Dermis microvascular lymphatic vessel endothelial cell (primary cell): ENCODE results near the gene DCANP1. TPM values are rescaled to one million over a fixed set of nuclear protein-coding genes. Genes with fewer than 3 reads are reported as not detected.

Source experiments
- DNase-seq, 2 donors: peaks; one replicate each; pipeline versions ENCODE4 v3.0.0 to v3.0.0-alpha.2; 2010; ENCODE audit warnings: low read depth in 2 of 2
- total RNA-seq: library from RNA; depleted of rRNA; stranded (reverse); fragments of >200 nt; gene quantifications from 2 replicates; pipeline ENCODE4 v1.2.1, GENCODE V29; 2014

The DCANP1 gene
- total RNA-seq, 1 donor from 2014 or later: not detected

GRCh38 chr5:135442431-135443160 lies 4.6 kb downstream of the DCANP1 start:
- DNase-seq: no peak

GRCh38 chr5:135441919-135442318 lies 5.2 kb downstream of the DCANP1 start:
- DNase-seq: no peak

GRCh38 chr5:135441350-135441831 lies 5.8 kb downstream of the DCANP1 start:
- DNase-seq: no peak

- no peak for DNase-seq
These were observed 6.2 kb downstream of the DCANP1 start for GRCh38 chr5:135440916-135441315.

- DNase-seq: no peak
These were observed 7.6 kb downstream of the DCANP1 start for GRCh38 chr5:135439231-135440205.

GRCh38 chr5:135438636-135439221 lies 8.4 kb downstream of the DCANP1 start:
- DNase-seq: no peak

GRCh38 chr5:135437796-135438560 lies 9.2 kb downstream of the DCANP1 start:
- DNase-seq: peak in 1 of 2 donors; percentile 19

GRCh38 chr5:135437422-135437795 lies 9.7 kb downstream of the DCANP1 start:
- no peak for DNase-seq

- DNase-seq: no peak
These were observed 10.2 kb downstream of the DCANP1 start for GRCh38 chr5:135436951-135437418.

GRCh38 chr5:135435467-135436330 lies 11.4 kb downstream of the DCANP1 start:
- DNase-seq: no peak

GRCh38 chr5:135434591-135435466 lies 12.3 kb downstream of the DCANP1 start:
- DNase-seq: no peak

- DNase-seq: no peak
These were observed 13.3 kb downstream of the DCANP1 start for GRCh38 chr5:135433681-135434426.

- DNase-seq: no peak
These were observed 15.0 kb downstream of the DCANP1 start for GRCh38 chr5:135432113-135432512.

GRCh38 chr5:135430135-135430437 lies 17.1 kb downstream of the DCANP1 start:
- DNase-seq: no peak

- DNase-seq: no peak
These were observed 17.6 kb downstream of the DCANP1 start for GRCh38 chr5:135429301-135430134.

- DNase-seq: no peak
These were observed 18.6 kb downstream of the DCANP1 start for GRCh38 chr5:135428586-135428985.
